Esophagus squamous epithelium (tissue), 5 donors: ENCODE measurements around the gene C1orf21. TPM values are rescaled to one million over a fixed set of nuclear protein-coding genes. Genes with fewer than 3 reads are reported as not detected.

Source experiments
- DNase-seq: peaks from one replicate; lab custom pipeline; 2025; lab: John Stamatoyannopoulos, UW
- H3K27ac ChIP-seq, 4 donors: fragments of 200-600 bp; sonication (generic); one replicate each; pipeline ENCODE4 v1.5.1; 2016 to 2019; ENCODE audit warnings: mild to moderate bottlenecking in 1 of 4
- H3K27me3 ChIP-seq, 4 donors: fragments of 200-600 bp; sonication (generic); 1 replicate in 3 of 4; 2 replicates in 1 of 4; pipeline versions ENCODE4 v1.5.1 to v1.6.0; 2017 to 2021; ENCODE audit warnings: antibody characterized with exemption in 1 of 4
- H3K36me3 ChIP-seq, 3 donors: fragments of 200-600 bp; sonication (generic); one replicate each; pipeline ENCODE4 v1.5.1; 2016 to 2019
- H3K4me1 ChIP-seq, 3 donors: fragments of 200-600 bp; sonication (generic); one replicate each; pipeline ENCODE4 v1.5.1; 2017 to 2019
- H3K4me3 ChIP-seq, 4 donors: fragments of 200-600 bp; sonication (generic); 1 replicate in 3 of 4; 2 replicates in 1 of 4; pipeline ENCODE4 v1.5.1; 2016 to 2019; ENCODE audit warnings: mild to moderate bottlenecking in 2 of 4, moderate library complexity in 1 of 4
- H3K9me3 ChIP-seq, 3 donors: fragments of 200-600 bp; sonication (generic); one replicate each; pipeline ENCODE4 v1.5.1; 2016 to 2019
- CTCF ChIP-seq, 6 experiments: fragments of 450-650 bp in 4 of 6; fragments of 200-600 bp in 2 of 6; sonication (generic) in 2 of 6; IDR thresholded peaks; one replicate each; pipeline ENCODE4 v1.5.1; 2016 to 2019; ENCODE audit warnings: antibody characterized with exemption in 6 of 6, mild to moderate bottlenecking in 4 of 6, moderate library complexity in 4 of 6
- POLR2A ChIP-seq, 4 donors: fragments of 450-650 bp; IDR thresholded peaks; one replicate each; pipeline ENCODE4 v1.6.1; 2017; ENCODE audit warnings: antibody characterized with exemption in 4 of 4, mild to moderate bottlenecking in 4 of 4, moderate library complexity in 3 of 4
- WGBS, 2 donors: methylation state at CpG; one replicate each; pipeline ENCODE4 v1.1.5; 2018; 5-methylcytosine and 5-hydroxymethylcytosine counted together
- intact Hi-C: fragments of 100-400 bp; cut with DNase I; formaldehyde crosslinking; loops from one replicate; pipeline ENCODE4 v1.15.0; 2022
- total RNA-seq, 4 donors: library from RNA; depleted of rRNA; stranded (reverse); fragments of >200 nt; gene quantifications; one replicate each; pipeline ENCODE4 v1.1.0, GENCODE V29; 2016
- donor health status: DM: yes; HTN: yes; CAD: no.

C1orf21 gene
- total RNA-seq, 4 donors from 2014 or later: 14.6 to 55.7 (median 36.2) TPM

GRCh38 chr1:184504040-184504954, 117.5 kb downstream of the C1orf21 start:
- no peak overlapping the region for H3K4me3 ChIP-seq
- H3K36me3 ChIP-seq: peaks cover 0 to 3% (median 0%) of the 10 kb centered on the region in 3 donors
- no peak overlapping the region for H3K27ac ChIP-seq
- H3K4me1 ChIP-seq: peaks cover 0 to 49% (median 0%) of the 10 kb centered on the region in 3 donors
- 55 to 57% methylated on average over 15 to 16 of the region's 16 CpGs for WGBS, 2 donors
- no peak for DNase-seq
- no peak for TF ChIP-seq CTCF (IDR thresholded peaks at IDR 0.05)
- no peak for TF ChIP-seq POLR2A (IDR thresholded peaks at IDR 0.05)
- intact Hi-C loops: no loop called here
- no peaks in the 10 kb centered on the region for H3K9me3 ChIP-seq
- H3K27me3 ChIP-seq: no peaks in the 10 kb centered on the region

GRCh38 chr1:184504955-184505338, 118.1 kb downstream of the C1orf21 start:
- H3K27me3 ChIP-seq: no peaks in the 10 kb centered on the region
- peaks cover 0 to 10% (median 0%) of the 10 kb centered on the region in 3 donors for H3K36me3 ChIP-seq
- TF ChIP-seq POLR2A (IDR thresholded peaks at IDR 0.05) (no peak), CTCF (IDR thresholded peaks at IDR 0.05) (no peak)
- 88 to 100% methylated on average over 1 of the region's 1 CpG for WGBS, 2 donors
- H3K4me1 ChIP-seq: peaks cover 0 to 45% (median 0%) of the 10 kb centered on the region in 3 donors
- DNase-seq: no peak
- intact Hi-C loops: no loop called here
- H3K9me3 ChIP-seq: no peaks in the 10 kb centered on the region
- H3K27ac ChIP-seq: no peak overlapping the region
- H3K4me3 ChIP-seq: no peak overlapping the region

- Histone ChIP-seq H3K27ac (no peak overlapping the region), H3K27me3 (no peaks in the 10 kb centered on the region), H3K9me3 (no peaks in the 10 kb centered on the region), H3K4me3 (no peak overlapping the region), H3K4me1 (peaks cover 0 to 45% (median 0%) of the 10 kb centered on the region in 3 donors), H3K36me3 (peaks cover 0 to 21% (median 0%) of the 10 kb centered on the region in 3 donors)
- TF ChIP-seq POLR2A (IDR thresholded peaks at IDR 0.05): no peak
- no peak for TF ChIP-seq CTCF (IDR thresholded peaks at IDR 0.05)
- no peak for DNase-seq
- intact Hi-C loops: no loop called here
- WGBS, 2 donors: 66 to 75% methylated on average over 3 of the region's 3 CpGs
Measured at GRCh38 chr1:184506481-184506880, 119.7 kb downstream of the C1orf21 start.

- H3K27ac ChIP-seq: peak overlapping the region in 2 of 4 donors; percentile 20 to 21
- DNase-seq: no peak
- peaks cover 0 to 45% (median 0%) of the 10 kb centered on the region in 3 donors for H3K4me1 ChIP-seq
- no peaks in the 10 kb centered on the region for H3K27me3 ChIP-seq
- intact Hi-C loops: no loop called here
- H3K9me3 ChIP-seq: no peaks in the 10 kb centered on the region
- TF ChIP-seq POLR2A (IDR thresholded peaks at IDR 0.05): no peak
- no peak for TF ChIP-seq CTCF (IDR thresholded peaks at IDR 0.05)
- H3K36me3 ChIP-seq: peaks cover 0 to 27% (median 0%) of the 10 kb centered on the region in 3 donors
- no peak overlapping the region for H3K4me3 ChIP-seq
- 44 to 75% methylated on average over 1 of the region's 1 CpG for WGBS, 2 donors
Measured at GRCh38 chr1:184507165-184507564, 120.3 kb downstream of the C1orf21 start.
